ENCODE measurements around the gene ADCY1. TPM values are rescaled to one million over a fixed set of nuclear protein-coding genes. Genes with fewer than 3 reads are reported as not detected.
"Not testable (repeated sequence)": the region's sequence is repeated elsewhere in the genome, so short reads cannot be mapped to it uniquely, and the experiment has no call there.

Gene ADCY1
- total RNA-seq, result 1 to 10 TPM in 5 of 6 donors, under 1 TPM in 1; 0.46 to 4.1 (median 1.2) TPM

DNA sequence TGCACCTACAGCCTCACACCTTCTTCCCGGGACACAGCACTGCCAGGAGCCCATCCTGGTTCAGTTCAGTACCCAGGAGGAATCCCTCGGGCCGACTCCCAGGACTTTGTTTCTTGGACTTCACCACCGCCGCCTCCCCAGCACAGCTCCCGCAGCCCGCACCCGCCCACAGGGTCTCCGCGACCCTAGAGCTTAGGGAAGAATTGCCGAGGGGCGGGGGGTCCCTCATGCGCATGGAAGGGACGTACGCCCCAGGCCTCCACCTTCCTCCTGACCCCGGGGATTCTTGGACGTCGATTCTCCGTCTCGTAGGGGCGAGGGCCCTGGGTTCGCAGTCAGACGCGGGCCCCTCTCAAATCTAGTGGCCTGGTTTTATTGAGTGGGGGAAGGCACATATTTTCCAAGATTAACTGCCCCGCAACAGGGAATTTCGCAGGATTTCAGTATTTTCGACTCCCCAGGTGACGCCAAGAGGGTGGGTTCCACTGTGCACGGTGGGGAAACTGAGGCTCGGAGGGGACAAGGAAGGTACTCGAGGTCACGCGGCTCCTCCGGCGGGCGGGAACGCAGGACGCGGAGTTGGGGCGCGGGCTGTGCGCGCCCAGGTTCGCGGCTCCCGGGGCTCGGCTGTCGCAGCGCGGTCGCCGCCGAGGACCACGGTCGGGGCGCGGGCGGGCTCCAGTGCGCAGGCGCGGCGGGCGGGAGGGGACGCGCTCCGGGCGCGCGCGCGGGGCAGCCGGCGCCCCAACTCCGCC lies at the start of gene ADCY1:
TSS of gene ADCY1 (plus strand) at position 708 of the 755 bp plus-strand sequence. CDS start 176 bp downstream, outside the sequence.
- H3K27me3 ChIP-seq, result peaks cover 0 to 16% (median 7%) of the 10 kb centered on the region in 4 donors
- DNase-seq, result peak in 1 of 2 donors; percentile 84
- no peak for ATAC-seq (ENCODE audit: low FRiP score in 2 of 2)

DNA sequence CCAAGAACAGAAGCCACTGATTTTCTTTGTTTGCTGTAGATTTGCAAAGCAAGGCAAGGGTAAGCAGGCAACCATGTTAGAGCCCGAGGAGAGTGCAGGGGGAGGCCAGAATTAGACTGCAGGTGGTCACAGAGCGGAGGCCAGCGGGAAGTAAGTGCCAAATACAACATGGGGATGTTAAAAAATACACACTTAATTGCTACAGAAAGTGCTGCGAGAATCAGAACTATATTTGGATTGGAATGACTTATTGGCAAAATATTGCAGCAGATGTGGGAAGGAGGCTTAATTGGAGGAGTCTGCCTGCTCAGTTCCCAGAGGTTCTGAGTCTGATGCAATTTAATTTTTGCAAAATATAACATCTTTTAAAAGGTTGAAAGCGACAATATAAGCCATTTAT lies 49.7 kb upstream of the ADCY1 start:
- DNase-seq (no peak), ATAC-seq (ENCODE audit: low FRiP score in 2 of 2) (peak in 1 of 2 donors; percentile 25)
- H3K27me3 ChIP-seq, result no peaks in the 10 kb centered on the region
- no peak overlapping the region for H3K4me3 ChIP-seq
- TF ChIP-seq POLR2AphosphoS5 (IDR thresholded peaks at IDR 0.05) (no peak), POLR2A (IDR thresholded peaks at IDR 0.05) (no peak), EP300 (IDR thresholded peaks at IDR 0.05) (no peak)
- TF ChIP-seq, protein P1, sequence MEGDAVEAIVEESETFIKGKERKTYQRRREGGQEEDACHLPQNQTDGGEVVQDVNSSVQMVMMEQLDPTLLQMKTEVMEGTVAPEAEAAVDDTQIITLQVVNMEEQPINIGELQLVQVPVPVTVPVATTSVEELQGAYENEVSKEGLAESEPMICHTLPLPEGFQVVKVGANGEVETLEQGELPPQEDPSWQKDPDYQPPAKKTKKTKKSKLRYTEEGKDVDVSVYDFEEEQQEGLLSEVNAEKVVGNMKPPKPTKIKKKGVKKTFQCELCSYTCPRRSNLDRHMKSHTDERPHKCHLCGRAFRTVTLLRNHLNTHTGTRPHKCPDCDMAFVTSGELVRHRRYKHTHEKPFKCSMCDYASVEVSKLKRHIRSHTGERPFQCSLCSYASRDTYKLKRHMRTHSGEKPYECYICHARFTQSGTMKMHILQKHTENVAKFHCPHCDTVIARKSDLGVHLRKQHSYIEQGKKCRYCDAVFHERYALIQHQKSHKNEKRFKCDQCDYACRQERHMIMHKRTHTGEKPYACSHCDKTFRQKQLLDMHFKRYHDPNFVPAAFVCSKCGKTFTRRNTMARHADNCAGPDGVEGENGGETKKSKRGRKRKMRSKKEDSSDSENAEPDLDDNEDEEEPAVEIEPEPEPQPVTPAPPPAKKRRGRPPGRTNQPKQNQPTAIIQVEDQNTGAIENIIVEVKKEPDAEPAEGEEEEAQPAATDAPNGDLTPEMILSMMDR (IDR thresholded peaks at IDR 0.05), result no peak
- no peaks in the 10 kb centered on the region for H3K36me3 ChIP-seq
- 69 to 74% methylated on average over 5 of the region's 5 CpGs for WGBS, 2 donors
- no peak overlapping the region for H3K27ac ChIP-seq
- peaks cover 0 to 4% (median 1%) of the 10 kb centered on the region in 4 donors for H3K9me3 ChIP-seq
- no peaks in the 10 kb centered on the region for H3K4me1 ChIP-seq

More for the DNA sequence above, at the start of gene ADCY1:
- TF ChIP-seq, protein P1 (IDR thresholded peaks at IDR 0.05), result no peak
- TF ChIP-seq EP300 (IDR thresholded peaks at IDR 0.05), result no peak
- TF ChIP-seq POLR2AphosphoS5 (IDR thresholded peaks at IDR 0.05), result no peak
- TF ChIP-seq POLR2A (IDR thresholded peaks at IDR 0.05), result no peak
- Histone ChIP-seq H3K27ac (no peak within 1 kb of the TSS), H3K4me3 (peak within 1 kb of the TSS; percentile 34 to 60 (median 52)), H3K9me3 (no peaks in the 10 kb centered on the region), H3K36me3 (no peaks in the 10 kb centered on the region), H3K4me1 (peaks cover 10 to 22% (median 13%) of the 10 kb centered on the region in 4 donors)
- 21% methylated on average over 21 to 22 of the region's 74 CpGs for WGBS, 2 donors

DNA sequence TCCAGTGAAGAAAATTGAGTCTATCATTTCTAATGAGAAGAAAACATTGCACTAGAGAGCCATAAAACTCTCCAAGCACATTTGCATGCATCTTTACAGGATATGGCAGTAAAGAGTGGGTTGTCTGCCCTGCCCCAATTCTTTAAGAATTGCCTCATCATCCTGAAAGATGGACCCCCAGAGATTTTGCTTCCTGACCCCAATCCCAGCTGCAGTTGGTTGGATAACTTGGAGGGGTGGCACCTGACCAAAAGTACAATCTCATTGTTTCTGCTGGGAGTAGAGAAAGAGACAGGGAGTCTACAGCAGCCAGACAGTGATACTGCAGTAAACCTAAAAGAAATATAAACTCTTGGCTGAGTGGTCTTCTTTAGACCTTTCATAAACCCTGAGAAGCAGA lies 49.1 kb upstream of the ADCY1 start:
- Histone ChIP-seq H3K9me3 (no peaks in the 10 kb centered on the region), H3K4me1 (no peaks in the 10 kb centered on the region), H3K36me3 (no peaks in the 10 kb centered on the region), H3K4me3 (no peak overlapping the region), H3K27me3 (no peaks in the 10 kb centered on the region), H3K27ac (no peak overlapping the region)
- no peak for DNase-seq
- no peak for TF ChIP-seq POLR2AphosphoS5 (IDR thresholded peaks at IDR 0.05)
- TF ChIP-seq POLR2A (IDR thresholded peaks at IDR 0.05), result no peak
- TF ChIP-seq EP300 (IDR thresholded peaks at IDR 0.05), result no peak
- TF ChIP-seq, protein P1 (IDR thresholded peaks at IDR 0.05), result no peak
- peak in 1 of 2 donors; percentile 21 for ATAC-seq (ENCODE audit: low FRiP score in 2 of 2)

DNA sequence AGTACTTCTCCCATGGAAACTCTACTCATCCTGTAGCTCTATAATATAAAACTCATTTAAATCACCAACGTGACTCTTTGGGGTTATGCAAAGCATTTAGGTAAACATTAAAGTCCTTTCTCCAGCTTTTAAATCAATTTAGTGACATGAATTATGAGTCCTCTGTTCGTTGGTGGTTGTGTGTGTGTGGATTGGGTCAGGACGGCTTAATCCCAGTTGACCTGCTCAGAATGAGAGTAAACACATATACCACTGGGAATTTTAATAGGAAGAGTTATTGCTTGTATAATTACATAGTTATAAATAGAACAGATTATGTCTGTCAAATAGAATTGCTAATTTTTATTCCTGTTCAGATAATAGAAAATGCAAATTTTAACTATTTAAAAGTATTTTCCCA lies 30.7 kb upstream of the ADCY1 start:
- Histone ChIP-seq H3K4me1 (no peaks in the 10 kb centered on the region), H3K9me3 (peaks cover 2 to 16% (median 6%) of the 10 kb centered on the region in 4 donors), H3K36me3 (no peaks in the 10 kb centered on the region), H3K4me3 (no peak overlapping the region), H3K27me3 (no peaks in the 10 kb centered on the region), H3K27ac (no peak overlapping the region)
- TF ChIP-seq EP300 (IDR thresholded peaks at IDR 0.05), result no peak
- TF ChIP-seq, protein P1 (IDR thresholded peaks at IDR 0.05), result no peak
- no peak for TF ChIP-seq POLR2AphosphoS5 (IDR thresholded peaks at IDR 0.05)
- TF ChIP-seq POLR2A (IDR thresholded peaks at IDR 0.05), result no peak
- WGBS, 2 donors, result 47 to 48% methylated on average over 3 of the region's 3 CpGs
- no peak for ATAC-seq (ENCODE audit: low FRiP score in 2 of 2)
- DNase-seq, result no peak

DNA sequence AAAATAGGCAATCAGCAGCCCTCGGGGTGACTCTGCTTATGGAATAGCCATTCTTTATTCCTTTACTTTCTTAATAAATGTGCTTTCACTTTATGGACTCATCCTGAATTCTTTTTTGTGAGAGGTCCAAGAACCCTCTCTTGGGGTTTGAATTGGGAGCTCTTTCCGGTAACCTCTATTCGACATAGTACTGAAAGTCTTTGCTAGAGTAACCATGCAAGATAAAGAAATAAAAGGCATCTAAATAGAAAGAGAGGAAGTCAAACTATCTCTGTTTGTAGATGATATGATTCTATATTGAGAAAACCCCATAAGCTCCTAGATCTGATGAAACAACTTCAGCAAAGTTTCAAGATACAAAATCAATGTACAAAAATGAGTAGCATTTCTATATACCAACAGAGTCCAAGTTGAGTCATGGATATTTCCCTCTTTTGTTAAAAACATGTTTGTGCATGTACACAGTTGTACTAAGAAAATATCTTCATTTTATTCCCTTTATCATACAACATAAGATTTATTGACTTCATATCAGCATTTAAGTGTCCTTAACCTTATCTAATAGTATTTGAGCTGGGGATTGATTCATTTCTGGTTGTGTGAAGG lies 29.0 kb upstream of the ADCY1 start:
- not testable (repeated sequence) for H3K36me3 ChIP-seq; H3K27ac ChIP-seq; H3K9me3 ChIP-seq; DNase-seq; ATAC-seq (ENCODE audit: low FRiP score in 2 of 2); H3K4me3 ChIP-seq; H3K27me3 ChIP-seq; H3K4me1 ChIP-seq
- 77 to 78% methylated on average over 3 of the region's 3 CpGs for WGBS, 2 donors

DNA sequence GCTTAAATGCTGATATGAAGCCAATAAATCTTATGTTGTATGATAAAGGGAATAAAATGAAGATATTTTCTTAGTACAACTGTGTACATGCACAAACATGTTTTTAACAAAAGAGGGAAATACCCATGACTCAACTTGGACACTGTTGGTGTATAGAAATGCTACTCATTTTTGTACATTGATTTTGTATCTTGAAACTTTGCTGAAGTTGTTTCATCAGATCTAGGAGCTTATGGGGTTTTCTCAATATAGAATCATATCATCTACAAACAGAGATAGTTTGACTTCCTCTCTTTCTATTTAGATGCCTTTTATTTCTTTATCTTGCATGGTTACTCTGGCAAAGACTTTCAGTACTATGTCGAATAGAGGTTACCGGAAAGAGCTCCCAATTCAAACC lies 25.3 kb upstream of the ADCY1 start:
- DNase-seq; ATAC-seq (ENCODE audit: low FRiP score in 2 of 2): not testable (repeated sequence)
- 83 to 89% methylated on average over 2 of the region's 2 CpGs for WGBS, 2 donors

More for the DNA sequence above, 25.3 kb upstream of the ADCY1 start:
- not testable (repeated sequence) for H3K4me3 ChIP-seq, H3K36me3 ChIP-seq, H3K27ac ChIP-seq, H3K27me3 ChIP-seq, H3K9me3 ChIP-seq, H3K4me1 ChIP-seq
